GM23248 (cell line): ENCODE results near the gene NAA10. TPM values are rescaled to one million over a fixed set of nuclear protein-coding genes. Genes with fewer than 3 reads are reported as not detected.
A peak's percentile ranks its signal among the peaks of the same experiment; 100 is the strongest.

Experiments
- DNase-seq: peaks from one replicate; pipeline ENCODE4 v3.0.0-alpha.2; 2015
- H2AFZ ChIP-seq: fragments of 200-600 bp; sonication (generic); 2 replicates; pipeline ENCODE4 v1.6.1; 2016; ENCODE audit warnings: antibody characterized with exemption
- H3F3A ChIP-seq: fragments of 200-600 bp; sonication (generic); 2 replicates; pipeline ENCODE4 v1.6.1; 2016; ENCODE audit warnings: mild to moderate bottlenecking, antibody characterized with exemption, mixed run types; ENCODE audit not compliant: insufficient read depth
- H3K27ac ChIP-seq: fragments of 200-600 bp; sonication (generic); 2 replicates; pipeline ENCODE4 v1.5.1; 2016; ENCODE audit warnings: mild to moderate bottlenecking
- H3K27me3 ChIP-seq: fragments of 200-600 bp; sonication (generic); replicated peaks from 2 replicates; pipeline ENCODE4 v1.6.1; 2016; ENCODE audit warnings: mild to moderate bottlenecking; ENCODE audit not compliant: insufficient read depth
- H3K36me3 ChIP-seq: fragments of 200-600 bp; sonication (generic); 2 replicates; pipeline ENCODE4 v1.6.1; 2016; ENCODE audit warnings: low read depth, mild to moderate bottlenecking
- H3K4me1 ChIP-seq: fragments of 200-600 bp; sonication (generic); 2 replicates; pipeline ENCODE4 v1.6.1; 2016; ENCODE audit warnings: mild to moderate bottlenecking; ENCODE audit not compliant: insufficient read depth
- H3K4me2 ChIP-seq: fragments of 200-600 bp; sonication (generic); one replicate; pipeline ENCODE4 v1.6.1; 2016; ENCODE audit warnings: mild to moderate bottlenecking; ENCODE audit not compliant: unreplicated experiment
- H3K4me3 ChIP-seq: fragments of 200-600 bp; sonication (generic); 2 replicates; pipeline ENCODE4 v1.5.1; 2016; ENCODE audit warnings: mild to moderate bottlenecking
- H3K79me2 ChIP-seq: fragments of 200-600 bp; sonication (generic); 2 replicates; pipeline ENCODE4 v1.6.1; 2016; ENCODE audit warnings: mild to moderate bottlenecking; ENCODE audit not compliant: insufficient read depth
- H3K9ac ChIP-seq: fragments of 200-600 bp; sonication (generic); 2 replicates; pipeline ENCODE4 v1.6.1; 2016; ENCODE audit warnings: mild to moderate bottlenecking
- H3K9me2 ChIP-seq: fragments of 200-600 bp; sonication (generic); 2 replicates; pipeline ENCODE4 v1.6.1; 2016; ENCODE audit warnings: mixed run types, mild to moderate bottlenecking, moderate library complexity; ENCODE audit not compliant: insufficient read depth
- H3K9me3 ChIP-seq: fragments of 200-600 bp; sonication (generic); one replicate; pipeline ENCODE4 v1.6.1; 2017; ENCODE audit warnings: low read depth
- H4K20me1 ChIP-seq: fragments of 200-600 bp; sonication (generic); 2 replicates; pipeline ENCODE4 v1.6.0; 2016; ENCODE audit not compliant: insufficient read depth
- EZH2 ChIP-seq: fragments of 200-600 bp; sonication (generic); IDR thresholded peaks from 2 replicates; pipeline ENCODE4 v1.6.1; 2018; ENCODE audit warnings: antibody characterized with exemption, mild to moderate bottlenecking; ENCODE audit not compliant: insufficient read depth, poor library complexity, severe bottlenecking
- EZH2phosphoT487 ChIP-seq: fragments of 200-600 bp; sonication (generic); IDR thresholded peaks from 2 replicates; pipeline ENCODE4 v1.6.1; 2018; ENCODE audit warnings: antibody characterized with exemption, moderate library complexity, mild to moderate bottlenecking, low read depth; ENCODE audit not compliant: insufficient read depth
- WGBS, 2 experiments: methylation state at CpG; one replicate each; pipeline ENCODE4 v1.1.6; 2015 to 2017; ENCODE audit warnings: low lambda C conversion rate in 2 of 2, low coverage in 1 of 2; ENCODE audit errors: missing lambda C conversion rate in 2 of 2; 5-methylcytosine and 5-hydroxymethylcytosine counted together
- in situ Hi-C: fragments of 300-500 bp; cut with MboI; formaldehyde crosslinking; loops from 2 replicates; pipeline ENCODE4 v1.15.0; 2020
- polyA plus RNA-seq: library from polyadenylated mRNA; unstranded; fragments of >200 nt; fragmentation: Nextera tagmentation; extraction: Ambion mirVana; gene quantifications from 2 replicates; pipeline ENCODE4 v1.2.1, GENCODE V29; 2016
- total RNA-seq: library from RNA; depleted of rRNA; stranded (reverse); fragments of >200 nt; shearing (Covaris generic); gene quantifications from 2 replicates; pipeline ENCODE4 v1.2.3, GENCODE V29; 2014

The NAA10 gene
- total and polyA plus RNA-seq, 2 experiments from 2014 or later = 154 to 166 TPM

DNA sequence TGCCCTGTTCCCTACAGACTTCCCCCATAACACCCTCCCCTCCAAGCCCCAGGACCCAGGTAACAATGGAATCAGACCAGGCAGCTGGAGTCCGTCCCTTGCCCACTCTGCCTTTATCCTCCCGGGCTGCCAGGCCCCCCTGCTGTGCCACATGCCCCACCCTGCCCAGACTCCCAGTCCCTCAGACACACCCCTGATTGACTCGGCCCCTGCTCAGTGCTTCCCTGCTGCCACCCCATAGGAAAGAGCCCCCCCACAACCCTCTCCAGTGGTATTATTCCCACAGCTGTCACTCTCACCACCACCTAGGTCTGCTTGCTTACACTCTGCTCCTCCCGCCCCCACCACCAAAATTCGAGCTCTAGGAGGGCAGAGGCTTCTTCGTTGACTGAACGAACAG lies 4.7 kb upstream of the NAA10 start:
- no peaks in the 10 kb centered on the region for H3K4me1 ChIP-seq
- no peak overlapping the region for H3K27ac ChIP-seq
- no peak for DNase-seq
- no peaks in the 10 kb centered on the region for H3K9me3 ChIP-seq
- TF ChIP-seq EZH2 (no peak), EZH2phosphoT487 (no peak)
- no peak overlapping the region for H3K4me2 ChIP-seq
- no peaks in the 10 kb centered on the region for H3F3A ChIP-seq
- H3K36me3 ChIP-seq = no peaks in the 10 kb centered on the region
- H4K20me1 ChIP-seq = no peaks in the 10 kb centered on the region
- H3K4me3 ChIP-seq = no peak overlapping the region
- 68 to 76% methylated on average over 4 to 6 of the region's 7 CpGs for WGBS, 2 experiments
- in situ Hi-C loops = loop anchor here (10.0 kb wide), 1 partner anchor 185 kb away; no protein-coding TSS in a partner anchor
- H3K27me3 ChIP-seq = no peaks in the 10 kb centered on the region
- H2AFZ ChIP-seq = no peak overlapping the region
- peaks cover 2% of the 10 kb centered on the region for H3K79me2 ChIP-seq
- no peaks in the 10 kb centered on the region for H3K9me2 ChIP-seq
- H3K9ac ChIP-seq = no peak overlapping the region

DNA sequence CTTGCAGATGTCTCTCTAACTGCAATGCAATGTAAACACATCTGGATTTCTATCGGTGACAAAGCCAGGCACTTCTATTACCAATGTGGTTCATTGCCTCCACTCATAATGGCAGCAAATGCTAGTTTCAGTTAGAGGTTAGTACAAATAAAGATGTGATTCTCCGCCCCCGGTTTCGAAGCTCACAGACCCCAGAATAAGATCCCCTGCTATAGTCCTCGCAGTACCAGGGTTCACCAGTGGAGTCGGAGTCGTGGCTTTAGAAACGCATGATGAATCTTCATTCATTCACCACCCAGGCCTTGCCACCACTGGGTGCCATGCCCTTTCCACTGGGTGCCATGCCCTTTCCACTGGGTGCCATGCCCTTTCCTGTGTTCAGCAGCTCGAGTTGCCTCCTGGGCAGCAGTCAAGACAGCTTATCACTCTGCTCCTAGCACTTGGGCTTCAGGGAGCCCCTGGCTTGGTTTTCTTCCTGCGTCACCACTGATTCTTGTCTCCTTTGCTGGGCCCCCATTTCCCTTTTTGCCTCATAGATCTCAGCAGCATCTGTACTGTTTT lies 3.5 kb upstream of the NAA10 start:
- Histone ChIP-seq H3K4me3 (no peak overlapping the region), H3K79me2 (peaks cover 14% of the 10 kb centered on the region), H4K20me1 (no peaks in the 10 kb centered on the region), H3K36me3 (no peaks in the 10 kb centered on the region), H3K27me3 (no peaks in the 10 kb centered on the region), H3K9ac (no peak overlapping the region), H3K9me3 (no peaks in the 10 kb centered on the region), H3F3A (no peaks in the 10 kb centered on the region), H3K9me2 (no peaks in the 10 kb centered on the region), H2AFZ (no peak overlapping the region), H3K4me1 (no peaks in the 10 kb centered on the region), H3K4me2 (no peak overlapping the region), H3K27ac (no peak overlapping the region)
- no peak for DNase-seq
- WGBS, 2 experiments = 83 to 96% methylated on average over 8 to 10 of the region's 10 CpGs
- in situ Hi-C loops = loop anchor here (10.0 kb wide), 1 partner anchor 184 kb away; no protein-coding TSS in a partner anchor
- TF ChIP-seq EZH2 (no peak), EZH2phosphoT487 (no peak)

DNA sequence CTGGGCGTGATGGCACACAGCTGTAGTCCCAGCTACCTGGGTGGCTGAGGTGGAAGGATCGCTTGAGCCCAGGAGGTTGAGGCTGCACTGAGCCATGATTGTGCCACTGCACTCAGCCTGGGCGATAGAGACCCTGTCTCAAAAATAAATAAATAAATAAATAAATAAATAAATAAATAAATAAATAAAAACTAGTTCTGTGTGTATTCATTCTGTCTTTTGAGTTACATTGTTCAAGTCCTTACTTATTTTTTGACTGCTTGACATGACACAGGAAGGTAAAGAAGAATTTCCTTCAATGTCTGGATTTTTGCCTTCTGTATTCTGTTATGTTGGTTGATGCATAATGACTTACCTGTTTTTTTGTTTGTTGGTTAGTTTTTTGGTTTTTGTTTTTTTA lies 2.2 kb upstream of the NAA10 start:
- in situ Hi-C loops = loop anchor here (10.0 kb wide), 1 partner anchor 182 kb away; no protein-coding TSS in a partner anchor
- Histone ChIP-seq H3K27me3 (no peaks in the 10 kb centered on the region), H3K9ac (no peak overlapping the region), H3K4me1 (no peaks in the 10 kb centered on the region), H3F3A (no peaks in the 10 kb centered on the region), H3K27ac (no peak overlapping the region), H3K9me2 (no peaks in the 10 kb centered on the region), H2AFZ (no peak overlapping the region), H4K20me1 (no peaks in the 10 kb centered on the region), H3K36me3 (no peaks in the 10 kb centered on the region), H3K9me3 (no peaks in the 10 kb centered on the region), H3K4me2 (no peak overlapping the region), H3K4me3 (no peak overlapping the region), H3K79me2 (peaks cover 27% of the 10 kb centered on the region)
- WGBS, 2 experiments = 93 to 100% methylated on average over 3 of the region's 3 CpGs
- DNase-seq = no peak
- TF ChIP-seq EZH2phosphoT487 (no peak), EZH2 (no peak)

- Histone ChIP-seq H3K9me2 (no peaks in the 10 kb centered on the region), H3K27me3 (no peaks in the 10 kb centered on the region), H3F3A (no peaks in the 10 kb centered on the region), H2AFZ (no peak overlapping the region; the same call in 1 of the 2 replicates), H4K20me1 (no peaks in the 10 kb centered on the region), H3K4me3 (peak overlapping the region; percentile 42), H3K36me3 (no peaks in the 10 kb centered on the region), H3K4me2 (peak overlapping the region; percentile 20), H3K4me1 (no peaks in the 10 kb centered on the region), H3K79me2 (peaks cover 41% of the 10 kb centered on the region), H3K9ac (no peak overlapping the region), H3K9me3 (no peaks in the 10 kb centered on the region), H3K27ac (no peak overlapping the region)
- in situ Hi-C loops = loop anchor here (10.0 kb wide), 1 partner anchor 181 kb away; no protein-coding TSS in a partner anchor
- WGBS, 2 experiments = 8 to 15% methylated on average over 13 to 14 of the region's 32 CpGs
- no peak for DNase-seq
- no peak for TF ChIP-seq EZH2
- TF ChIP-seq EZH2phosphoT487 = no peak
Measured at GRCh38 chrX:153935326-153935851, 552 bp upstream of the NAA10 start.
